ENCODE results near the gene PGBD2. TPM values are rescaled to one million over a fixed set of nuclear protein-coding genes. Genes with fewer than 3 reads are reported as not detected.
"Not testable (repeated sequence)": the region's sequence is repeated elsewhere in the genome, so short reads cannot be mapped to it uniquely, and the experiment has no call there.

The PGBD2 gene
- total RNA-seq, 1 donor from 2014 or later, result 7.4 TPM

GRCh38 chr1:248914796-248915381 lies 8.9 kb downstream of the PGBD2 start:
- DNase-seq (ENCODE audit: low read depth) (no peak), FAIRE-seq (no peak)

GRCh38 chr1:248918131-248918530 lies 12.1 kb downstream of the PGBD2 start:
- no peak for FAIRE-seq
- H3K4me3 ChIP-seq (ENCODE audit: low read depth, low read length), result no peak overlapping the region
- peaks cover 11% of the 10 kb centered on the region for H3K36me3 ChIP-seq (ENCODE audit: control insufficient read depth, insufficient read depth, low read length)
- H3K27me3 ChIP-seq (ENCODE audit: control insufficient read depth, insufficient read depth, low read length), result no peaks in the 10 kb centered on the region
- DNase-seq (ENCODE audit: low read depth), result no peak
- no peak for TF ChIP-seq CTCF (IDR thresholded peaks at IDR 0.05; ENCODE audit: insufficient read depth, low read length, severe bottlenecking)

More at GRCh38 chr1:248914796-248915381, 8.9 kb downstream of the PGBD2 start:
- H3K27me3 ChIP-seq (ENCODE audit: control insufficient read depth, insufficient read depth, low read length), result no peaks in the 10 kb centered on the region
- no peak overlapping the region for H3K4me3 ChIP-seq (ENCODE audit: low read depth, low read length)
- no peak for TF ChIP-seq CTCF (IDR thresholded peaks at IDR 0.05; ENCODE audit: insufficient read depth, low read length, severe bottlenecking)
- H3K36me3 ChIP-seq (ENCODE audit: control insufficient read depth, insufficient read depth, low read length), result peaks cover 11% of the 10 kb centered on the region

DNA sequence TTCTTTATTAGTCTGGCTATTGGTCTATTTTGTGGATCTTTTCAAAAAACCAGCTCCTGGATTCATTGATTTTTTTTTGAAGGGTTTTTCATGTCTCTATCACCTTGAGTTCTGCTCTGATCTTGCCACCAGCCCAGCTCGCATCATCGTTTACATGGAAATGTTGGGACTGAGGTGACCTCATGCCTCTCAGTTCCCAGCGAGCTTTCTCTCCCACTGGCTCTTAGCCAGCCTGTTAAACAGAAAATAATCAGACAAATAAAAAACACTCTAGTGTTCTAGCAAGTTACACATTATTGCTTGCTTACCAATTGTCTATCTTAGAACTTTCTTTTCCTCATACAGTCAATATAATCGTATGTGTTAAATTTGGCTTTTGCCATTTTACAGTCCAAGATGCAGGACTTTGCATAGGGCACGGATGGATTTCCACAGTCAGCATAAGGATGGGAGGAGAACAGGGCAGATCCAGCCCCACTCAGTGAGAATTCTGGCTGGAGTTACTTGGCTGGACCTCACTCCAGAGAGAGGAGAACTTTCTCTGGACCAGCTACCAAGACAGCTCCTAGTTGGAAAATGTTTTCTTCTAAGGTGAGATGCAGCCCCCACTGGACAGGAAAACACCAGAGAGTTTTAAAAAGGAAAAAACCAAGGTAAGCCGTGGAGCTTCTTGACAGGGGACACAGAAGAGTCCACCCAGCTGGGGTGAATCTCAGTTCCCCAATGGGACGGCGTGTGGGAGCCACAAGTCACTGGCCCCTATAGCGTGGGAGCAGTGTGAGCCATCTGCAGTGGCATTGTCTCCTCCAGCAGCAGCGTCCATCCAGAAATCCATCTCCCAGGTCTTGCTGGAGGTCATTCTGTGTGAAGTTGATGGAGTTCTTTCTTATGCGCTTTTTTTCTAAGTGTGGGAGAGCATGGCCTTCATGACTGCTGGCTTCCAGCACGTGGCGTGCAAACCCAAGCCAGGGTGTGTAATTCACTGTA lies 17.6 kb downstream of the PGBD2 start:
- Histone ChIP-seq H3K27me3 (ENCODE audit: control insufficient read depth, insufficient read depth, low read length) (no peaks in the 10 kb centered on the region), H3K36me3 (ENCODE audit: control insufficient read depth, insufficient read depth, low read length) (peaks cover 2% of the 10 kb centered on the region), H3K4me3 (ENCODE audit: low read depth, low read length) (no peak overlapping the region)
- no peak for DNase-seq (ENCODE audit: low read depth)
- FAIRE-seq, result no peak
- no peak for TF ChIP-seq CTCF (IDR thresholded peaks at IDR 0.05; ENCODE audit: insufficient read depth, low read length, severe bottlenecking)

GRCh38 chr1:248924696-248925532 lies 18.9 kb downstream of the PGBD2 start:
- DNase-seq (ENCODE audit: low read depth), result peak; percentile 47
- Histone ChIP-seq H3K36me3 (ENCODE audit: control insufficient read depth, insufficient read depth, low read length) (peaks cover 2% of the 10 kb centered on the region), H3K27me3 (ENCODE audit: control insufficient read depth, insufficient read depth, low read length) (no peaks in the 10 kb centered on the region), H3K4me3 (ENCODE audit: low read depth, low read length) (no peak overlapping the region)
- FAIRE-seq, result no peak
- TF ChIP-seq CTCF (IDR thresholded peaks at IDR 0.05; ENCODE audit: insufficient read depth, low read length, severe bottlenecking), result peak; percentile 57

DNA sequence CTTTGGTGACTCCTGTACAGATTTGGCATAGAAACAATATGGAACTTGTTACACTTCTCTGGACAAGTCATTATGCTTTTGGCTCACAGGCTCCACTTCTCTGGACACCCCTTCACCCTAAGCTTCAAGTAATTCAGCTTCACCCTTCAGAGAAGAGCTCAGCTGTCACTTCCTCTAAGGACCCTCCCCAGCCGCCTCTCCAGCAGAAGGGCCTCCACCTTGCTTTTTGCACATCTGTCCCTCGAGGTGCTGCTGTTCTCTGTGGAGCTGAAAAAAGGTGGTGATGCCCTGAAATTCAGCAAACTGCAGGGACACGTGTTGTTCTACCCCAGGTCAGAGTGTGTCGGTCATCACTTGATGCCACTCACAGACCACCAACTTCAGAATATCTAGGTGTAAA lies 19.8 kb downstream of the PGBD2 start:
- not testable (repeated sequence) for H3K36me3 ChIP-seq (ENCODE audit: control insufficient read depth, insufficient read depth, low read length); FAIRE-seq; H3K4me3 ChIP-seq (ENCODE audit: low read depth, low read length); H3K27me3 ChIP-seq (ENCODE audit: control insufficient read depth, insufficient read depth, low read length); DNase-seq (ENCODE audit: low read depth)

All from bronchial epithelial cell (primary cell).